ENCODE measurements around the gene TMEM132C.

Gene TMEM132C

DNA sequence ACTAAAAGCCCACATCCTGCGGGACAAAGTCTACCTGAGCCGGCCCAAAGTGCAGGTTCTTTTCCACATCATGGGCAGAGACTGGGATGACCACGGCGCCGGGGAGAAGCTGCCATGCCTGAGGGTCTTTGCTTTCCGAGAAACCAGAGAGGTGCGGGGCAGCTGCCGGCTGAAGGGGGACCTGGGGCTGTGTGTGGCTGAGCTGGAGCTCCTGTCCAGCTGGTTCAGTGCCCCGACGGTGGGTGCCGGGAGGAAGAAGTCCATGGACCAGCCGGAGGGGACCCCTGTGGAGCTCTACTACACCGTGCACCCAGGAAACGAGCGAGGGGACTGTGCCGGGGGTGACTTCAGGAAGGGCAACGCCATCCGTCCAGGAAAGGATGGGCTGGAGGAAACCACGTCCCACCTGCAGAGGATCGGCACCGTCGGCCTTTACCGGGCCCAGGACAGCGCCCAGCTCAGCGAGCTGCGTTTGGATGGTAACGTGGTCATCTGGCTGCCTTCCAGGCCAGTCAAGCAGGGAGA is 148.1 kb downstream of the TMEM132C start:
- DNase-seq (ENCODE audit: low read depth in 2 of 2) = no peak

DNA sequence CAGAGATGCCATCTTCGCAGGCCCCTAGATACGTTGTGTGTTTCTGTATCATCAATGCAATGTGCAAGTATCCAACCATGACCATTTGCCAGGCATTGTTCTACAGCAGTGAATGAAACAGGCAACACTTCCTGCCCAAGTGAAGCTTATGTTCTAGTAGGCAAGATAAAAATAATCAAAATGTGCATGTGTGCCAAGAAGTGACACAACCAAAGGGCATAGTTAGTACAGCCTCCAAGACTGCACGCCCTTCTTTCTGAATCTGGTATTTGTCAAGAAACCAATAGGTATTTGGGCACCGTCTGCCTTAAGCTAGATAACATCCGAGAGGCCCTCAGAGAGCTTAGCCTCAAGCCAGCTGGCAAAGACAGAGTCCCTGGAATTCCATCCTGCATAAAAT is 152.0 kb downstream of the TMEM132C start:
- DNase-seq (ENCODE audit: low read depth in 2 of 2) = no peak

DNA sequence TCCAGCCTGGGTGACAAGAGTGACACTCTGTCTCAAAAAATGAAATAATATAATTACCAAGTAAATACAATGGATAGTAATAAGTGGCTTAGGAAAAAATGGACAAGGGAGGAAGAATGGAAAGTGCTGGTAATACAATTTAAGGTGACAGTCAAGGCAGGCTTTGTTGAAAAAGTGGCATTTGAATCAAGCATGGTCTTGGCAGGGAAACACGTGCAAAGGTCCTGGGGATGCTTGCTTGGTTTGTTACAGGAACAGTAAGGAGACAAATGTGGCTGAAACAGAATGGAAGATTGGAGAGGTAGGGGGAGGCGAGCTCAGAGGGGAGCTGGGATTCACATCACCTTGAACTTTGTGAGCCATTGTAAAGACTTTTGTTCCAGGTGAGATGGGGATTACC is 153.2 kb downstream of the TMEM132C start:
- no peak for DNase-seq (ENCODE audit: low read depth in 2 of 2)

DNA sequence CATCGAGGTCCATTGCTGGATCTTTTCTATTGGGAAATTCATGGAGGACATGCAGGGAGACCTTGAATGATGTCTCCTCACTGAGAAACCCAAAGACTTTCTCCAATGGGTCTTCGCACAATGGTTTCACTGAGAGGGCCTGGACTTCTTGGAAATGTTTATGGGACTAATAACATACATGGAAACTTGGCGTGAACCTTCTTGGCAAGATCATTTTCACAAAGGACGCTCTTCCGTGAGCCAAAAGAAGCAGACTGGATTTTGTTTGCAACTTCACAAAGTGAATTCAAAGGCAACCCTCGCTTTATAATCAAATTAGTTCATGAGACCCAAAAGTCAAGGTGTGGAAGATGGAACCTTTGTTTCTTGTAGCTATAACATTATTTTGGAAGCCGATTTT is 154.4 kb downstream of the TMEM132C start:
- DNase-seq (ENCODE audit: low read depth in 2 of 2) = no peak

DNA sequence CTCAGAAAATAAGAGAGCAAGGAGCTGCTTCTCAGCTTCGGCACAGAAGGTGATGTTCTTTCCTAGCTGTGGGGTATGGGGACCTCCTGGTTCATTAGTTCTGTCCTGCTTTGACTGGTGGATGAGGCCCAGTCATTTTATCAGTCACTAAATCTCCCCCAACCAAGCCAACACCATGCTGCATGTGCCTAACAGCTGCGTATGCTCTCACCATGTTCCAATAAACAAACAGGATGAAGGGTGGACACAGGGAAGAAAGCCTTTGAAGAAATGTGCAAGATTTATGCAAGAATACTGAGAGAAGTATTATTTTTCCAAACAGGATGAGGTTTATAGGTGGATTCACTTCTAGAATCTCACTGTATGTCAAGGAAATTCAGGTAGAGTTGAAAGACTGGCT is 156.2 kb downstream of the TMEM132C start:
- no peak for DNase-seq (ENCODE audit: low read depth in 2 of 2)

DNA sequence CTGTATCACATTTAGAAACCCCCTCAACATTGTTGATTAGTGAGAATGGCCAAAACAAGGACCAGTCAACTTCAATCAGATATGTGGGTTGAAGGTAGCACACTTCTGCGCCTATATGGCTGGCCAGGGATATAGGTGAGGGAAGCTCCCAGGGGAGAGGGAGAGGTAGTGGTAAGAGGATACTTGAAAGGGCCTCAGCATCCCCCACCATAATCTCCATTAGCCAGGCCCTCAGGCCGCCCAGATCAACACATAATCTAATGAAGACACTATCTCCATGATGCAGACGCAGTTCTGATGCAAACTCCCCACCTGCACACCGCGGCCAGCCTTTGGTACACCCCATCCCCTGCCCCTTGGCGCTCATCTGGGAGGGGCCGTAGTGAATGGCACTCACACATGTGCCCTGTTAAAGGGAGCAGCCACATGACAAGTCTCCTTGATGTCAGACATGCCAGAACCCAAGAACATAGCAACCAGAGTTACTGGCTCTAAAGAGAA is 158.0 kb downstream of the TMEM132C start:
- DNase-seq (ENCODE audit: low read depth in 2 of 2) = no peak

DNA sequence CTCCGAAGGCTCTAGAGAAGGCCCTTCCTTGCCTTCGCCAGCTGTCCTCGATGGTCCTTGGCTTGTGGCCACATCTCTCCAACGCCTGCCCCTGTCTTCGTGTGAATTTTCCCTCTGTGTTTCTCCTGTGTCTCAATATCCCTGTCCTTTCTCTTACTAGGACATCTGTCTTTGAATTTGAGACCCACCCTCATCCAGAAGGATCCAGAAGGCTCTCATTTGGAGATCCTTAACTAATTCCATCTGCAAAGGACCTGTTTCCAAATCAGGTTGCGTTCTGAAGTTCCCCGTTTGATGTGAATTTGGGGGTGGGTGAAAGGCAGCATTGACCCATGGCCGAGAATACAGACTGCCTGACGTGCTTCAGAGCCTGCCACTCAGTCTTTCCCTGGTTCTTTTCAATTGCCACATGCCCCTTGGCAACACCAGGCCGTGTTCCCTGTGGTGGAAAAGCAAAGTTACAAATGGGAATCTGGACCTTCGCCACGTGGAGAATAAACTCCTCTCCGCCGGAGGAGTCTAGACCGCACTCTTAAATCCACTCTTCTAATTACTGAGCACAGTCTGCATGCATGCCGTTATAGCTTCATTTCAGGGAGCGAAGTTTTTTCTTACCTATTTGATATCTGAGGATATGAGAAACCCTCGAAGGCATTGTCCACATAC is 158.8 kb downstream of the TMEM132C start:
- no peak for DNase-seq (ENCODE audit: low read depth in 2 of 2)

DNA sequence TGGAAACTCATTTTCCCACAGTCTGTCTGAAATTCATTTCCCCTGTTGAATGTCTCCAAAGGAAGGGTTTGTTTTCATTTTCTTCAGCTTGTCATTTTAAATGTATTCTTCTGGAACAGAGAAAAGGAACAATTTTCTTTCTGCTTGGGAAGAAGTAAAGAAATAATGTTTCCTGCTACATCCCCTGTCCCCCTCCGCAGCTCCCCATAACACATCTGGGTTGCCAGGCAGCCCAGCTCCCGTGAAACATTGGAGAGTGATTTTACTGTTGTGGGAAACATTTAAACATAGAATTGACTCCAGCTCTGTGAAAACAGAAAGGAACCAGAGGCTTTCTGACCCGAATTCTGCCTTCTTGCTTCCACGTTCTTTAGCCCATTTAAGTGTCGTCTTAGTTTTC is 159.5 kb downstream of the TMEM132C start:
- DNase-seq (ENCODE audit: low read depth in 2 of 2) = no peak

DNA sequence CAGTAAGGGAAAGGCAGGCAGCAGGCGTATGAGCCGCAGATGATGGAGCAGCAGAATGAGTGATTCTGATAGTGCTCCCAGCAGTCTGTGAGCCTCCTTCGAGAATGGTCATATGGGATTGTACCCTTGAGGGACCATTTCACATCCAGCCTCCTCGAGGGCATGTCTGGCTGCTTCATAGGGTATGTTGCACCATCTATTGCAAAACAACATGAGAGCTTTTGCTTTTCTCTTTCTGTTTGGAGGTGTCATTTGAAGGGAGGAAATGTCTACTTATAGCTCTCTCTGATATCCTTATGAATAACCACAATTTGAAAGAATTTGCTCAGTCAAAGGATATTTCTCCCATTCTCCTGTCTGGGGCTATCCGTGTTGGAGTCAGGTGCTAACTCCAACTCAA is 172.8 kb downstream of the TMEM132C start:
- no peak for DNase-seq (ENCODE audit: low read depth in 2 of 2)

DNA sequence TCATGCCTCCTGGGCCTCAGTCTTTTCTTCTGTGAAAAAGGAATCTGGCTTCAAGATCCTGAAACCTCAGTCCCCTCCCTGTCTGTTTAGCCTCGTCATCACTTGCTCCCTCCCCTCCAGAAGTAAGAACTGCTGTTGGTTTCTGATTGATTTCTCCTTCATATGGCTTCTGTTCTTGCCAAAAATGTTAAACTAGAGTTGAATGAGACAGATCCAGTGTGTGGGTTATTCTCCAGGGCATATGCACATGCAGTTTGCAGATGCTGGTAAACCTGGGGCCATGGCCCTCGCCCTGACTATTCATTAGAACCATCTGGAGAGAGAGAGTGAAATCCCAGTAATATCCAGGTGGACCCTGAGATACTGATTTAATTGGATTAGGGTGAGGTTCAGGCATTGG is 175.1 kb downstream of the TMEM132C start:
- no peak for DNase-seq (ENCODE audit: low read depth in 2 of 2)

DNA sequence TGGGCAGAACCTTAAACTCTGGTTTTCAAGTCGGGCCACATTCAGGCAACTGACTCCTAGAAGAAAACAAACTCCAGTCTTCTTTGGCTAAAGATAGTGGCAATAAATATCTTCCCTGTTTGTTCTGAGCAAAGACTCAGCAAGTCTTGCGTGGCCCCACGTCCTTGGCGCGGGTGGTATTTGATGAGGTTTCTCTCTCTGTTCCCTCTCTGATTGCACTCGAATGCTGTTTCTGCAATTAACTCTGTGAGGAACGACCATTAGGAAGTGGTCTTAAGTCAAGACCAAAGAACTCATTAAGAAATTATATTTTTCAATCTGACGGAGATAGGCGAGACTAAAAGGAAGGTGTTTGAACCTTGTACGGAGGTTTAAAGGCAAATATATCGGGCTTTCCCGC is 177.6 kb downstream of the TMEM132C start:
- no peak for DNase-seq (ENCODE audit: low read depth in 2 of 2)

DNA sequence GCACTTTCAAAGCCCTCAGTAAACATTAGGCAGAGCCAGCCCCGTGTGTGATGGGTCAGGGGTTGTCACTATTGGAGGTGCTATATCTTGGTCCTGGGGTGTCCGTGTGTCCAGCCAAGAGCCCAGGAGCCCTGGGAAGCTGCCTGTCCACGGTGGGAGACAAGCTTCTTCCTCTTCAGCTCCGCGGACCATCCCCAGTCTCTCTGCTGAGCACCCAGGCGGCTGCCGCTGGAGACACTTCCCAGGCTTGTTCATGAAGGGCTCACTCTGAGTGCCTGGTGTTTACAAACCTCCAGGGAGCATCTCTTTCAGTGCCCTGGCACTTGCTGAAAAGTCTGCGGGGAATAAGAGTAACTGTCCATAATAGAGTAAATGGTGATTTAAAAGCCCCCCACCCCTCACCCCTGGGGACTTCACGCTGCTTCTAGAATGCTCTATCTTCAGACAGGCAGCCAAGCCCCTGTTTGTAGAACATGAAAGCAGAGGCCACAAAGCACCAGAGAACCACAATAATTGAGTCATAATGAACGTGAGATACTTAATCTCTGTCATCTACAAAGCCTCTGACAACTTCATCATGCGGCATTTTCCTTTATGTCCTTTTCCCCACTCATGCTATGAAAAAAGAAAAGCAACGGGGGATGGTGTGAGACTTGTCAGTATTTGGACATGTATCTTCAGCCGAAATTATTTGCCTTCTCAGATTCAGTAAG is 178.6 kb downstream of the TMEM132C start:
- DNase-seq (ENCODE audit: low read depth in 2 of 2) = no peak

DNA sequence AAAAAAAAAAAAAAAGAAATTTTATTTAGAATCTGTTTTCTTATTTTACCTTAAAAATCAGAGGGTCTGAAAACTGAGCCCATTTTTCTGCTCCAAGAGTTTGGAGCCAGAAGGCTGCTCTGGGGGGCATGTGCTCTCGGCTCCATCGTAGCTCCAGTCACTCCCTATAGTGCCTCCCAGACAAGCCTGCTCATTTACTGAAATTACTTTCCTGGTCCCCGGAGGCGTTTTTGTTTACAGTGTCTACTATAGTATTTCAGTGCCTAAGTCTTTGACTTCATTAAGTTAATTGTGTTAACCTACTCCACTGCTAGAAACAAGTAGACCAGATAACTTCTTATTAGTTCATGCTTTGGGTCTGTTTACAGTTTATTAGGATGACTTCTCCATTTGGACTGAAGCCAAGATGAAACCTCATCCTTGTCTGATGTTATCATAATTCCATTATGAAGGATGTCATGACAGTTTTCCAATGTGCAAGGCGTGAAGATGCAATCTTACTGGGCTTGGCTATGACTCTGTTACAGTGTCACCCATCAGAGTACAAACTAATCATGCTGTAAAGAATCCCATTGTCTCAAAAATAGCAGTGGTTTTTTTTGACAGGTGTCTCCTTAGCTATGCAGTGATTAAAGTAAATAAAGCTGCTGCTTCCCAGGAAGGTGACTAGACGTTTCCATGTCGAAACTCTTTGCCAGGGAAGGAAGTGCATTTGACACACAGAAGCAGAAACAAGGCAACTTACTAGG is 182.3 kb downstream of the TMEM132C start:
- DNase-seq (ENCODE audit: low read depth in 2 of 2) = no peak

DNA sequence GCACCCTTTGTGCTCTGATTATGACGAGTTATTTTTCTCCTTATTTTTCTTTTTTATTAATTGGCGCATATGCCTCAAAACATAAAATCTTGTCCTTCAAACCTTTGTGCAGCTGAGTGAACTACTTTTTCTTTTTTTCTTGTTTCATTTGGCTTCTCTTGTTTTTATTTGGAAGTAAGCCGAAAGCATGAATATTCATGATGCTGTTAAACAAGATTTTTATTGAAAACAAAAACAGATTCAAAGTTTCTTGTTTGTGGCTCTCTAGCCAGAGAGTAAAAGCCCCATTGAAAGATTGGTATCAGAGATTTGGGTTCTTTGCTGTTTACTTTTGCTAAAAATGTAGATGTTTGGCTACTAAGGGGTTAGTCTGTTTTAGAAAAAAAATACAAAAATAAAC is 183.8 kb downstream of the TMEM132C start:
- DNase-seq (ENCODE audit: low read depth in 2 of 2) = no peak

DNA sequence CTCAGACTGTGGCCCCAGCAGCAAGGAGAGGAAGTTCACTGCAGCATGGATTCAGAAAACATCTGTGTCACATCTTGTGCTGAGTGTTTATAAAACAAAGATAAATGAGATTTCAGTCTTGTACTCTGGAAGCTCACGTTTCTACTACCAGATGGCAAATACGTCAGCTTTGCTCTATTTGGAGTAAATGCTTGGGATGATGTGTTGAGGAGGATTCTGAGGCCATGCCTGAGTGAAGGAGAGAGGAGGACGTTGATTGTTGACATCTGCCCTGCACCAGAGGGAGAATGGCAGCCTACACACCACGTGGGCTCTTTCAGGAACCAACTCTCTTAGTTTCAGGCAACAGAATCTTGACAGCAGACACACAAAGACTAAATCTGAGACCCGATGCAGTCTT is 188.9 kb downstream of the TMEM132C start:
- no peak for DNase-seq (ENCODE audit: low read depth in 2 of 2)

DNA sequence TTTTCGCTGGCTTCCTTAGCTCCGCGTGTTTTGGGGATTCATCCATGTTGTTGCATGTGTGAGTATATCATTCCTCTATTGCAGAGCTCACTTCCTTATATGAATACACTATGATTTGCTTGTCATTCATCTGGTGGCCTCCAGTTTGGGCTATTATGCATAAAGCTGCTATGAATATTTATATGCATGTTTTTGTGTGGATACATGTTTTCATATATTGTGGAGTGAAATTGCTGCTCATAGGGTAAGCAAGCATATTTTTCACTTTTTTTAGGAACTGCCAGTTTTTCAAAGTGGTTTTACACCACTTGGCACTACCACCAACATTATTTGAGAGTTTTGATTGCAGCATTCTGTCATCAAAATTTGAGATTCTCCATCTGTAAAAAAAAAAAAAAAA is 190.0 kb downstream of the TMEM132C start:
- no peak for DNase-seq (ENCODE audit: low read depth in 2 of 2)

DNA sequence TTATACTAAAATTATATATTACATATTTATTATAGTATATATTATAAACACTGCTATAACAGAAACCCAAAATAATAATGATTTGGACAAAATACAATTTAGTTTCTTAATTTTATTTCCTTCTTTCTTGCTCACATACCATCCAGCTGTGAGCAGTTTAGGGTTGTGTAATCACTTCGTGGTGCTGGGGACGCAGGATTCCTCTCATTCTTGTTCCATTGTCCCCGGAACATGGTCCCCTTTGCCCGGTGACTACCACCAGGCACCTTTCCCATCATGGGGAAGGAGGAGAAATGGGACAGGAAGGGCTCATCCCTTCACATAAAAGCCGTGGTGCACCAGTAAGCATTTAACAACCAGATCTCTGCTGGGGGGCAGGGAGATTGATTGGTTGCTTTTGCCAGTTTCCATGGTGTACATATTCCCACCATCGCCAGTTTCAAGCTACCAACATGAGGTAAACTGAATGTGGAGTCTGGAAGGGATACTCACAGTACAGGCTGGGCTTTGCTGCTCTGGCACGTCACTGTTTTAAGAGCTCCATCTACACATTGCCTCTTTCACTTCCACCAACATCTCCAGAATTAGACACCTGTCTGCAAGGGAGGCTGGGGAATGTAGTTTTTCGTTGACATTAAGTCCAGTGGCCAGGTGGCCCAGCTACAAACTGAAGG is 191.5 kb downstream of the TMEM132C start:
- no peak for DNase-seq (ENCODE audit: low read depth in 2 of 2)

DNA sequence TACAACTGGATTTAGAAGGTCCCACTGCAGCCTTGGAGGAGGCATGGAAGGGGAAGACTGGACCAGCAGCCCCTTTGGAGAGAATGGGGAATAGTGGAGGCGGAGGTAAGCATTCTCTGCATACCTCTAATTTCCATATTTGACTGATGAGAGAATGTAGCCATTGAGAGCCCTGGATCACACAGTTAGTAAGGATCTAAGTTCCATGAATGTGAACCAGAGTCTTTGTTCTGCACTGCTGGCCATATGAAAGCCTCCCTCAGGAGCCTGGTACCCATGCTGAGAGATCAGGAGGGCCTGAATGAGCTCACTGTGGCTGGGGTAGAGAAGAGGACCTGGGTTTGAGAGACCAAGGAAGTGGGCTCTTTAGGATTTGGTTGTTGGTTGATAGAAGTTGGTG is 192.1 kb downstream of the TMEM132C start:
- DNase-seq (ENCODE audit: low read depth in 2 of 2) = no peak

DNA sequence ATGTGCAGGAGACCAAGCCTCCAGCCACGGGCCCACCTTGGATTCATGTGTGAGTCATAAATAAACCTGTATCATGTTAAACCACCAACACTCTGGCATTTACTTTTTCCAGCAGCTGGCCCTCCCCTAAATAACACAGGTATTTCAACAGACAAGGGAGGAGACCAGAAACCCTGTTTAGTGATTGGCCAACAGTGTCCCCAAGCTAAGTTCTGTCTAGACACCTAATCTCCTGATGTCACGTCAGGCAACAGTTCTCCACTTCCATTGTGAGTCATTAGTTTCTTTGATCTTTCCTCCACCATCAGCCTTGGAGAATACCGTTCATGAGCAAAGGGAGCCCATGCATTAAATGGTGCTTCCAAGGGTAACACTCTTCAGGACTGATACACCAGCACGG is 196.9 kb downstream of the TMEM132C start:
- no peak for DNase-seq (ENCODE audit: low read depth in 2 of 2)

DNA sequence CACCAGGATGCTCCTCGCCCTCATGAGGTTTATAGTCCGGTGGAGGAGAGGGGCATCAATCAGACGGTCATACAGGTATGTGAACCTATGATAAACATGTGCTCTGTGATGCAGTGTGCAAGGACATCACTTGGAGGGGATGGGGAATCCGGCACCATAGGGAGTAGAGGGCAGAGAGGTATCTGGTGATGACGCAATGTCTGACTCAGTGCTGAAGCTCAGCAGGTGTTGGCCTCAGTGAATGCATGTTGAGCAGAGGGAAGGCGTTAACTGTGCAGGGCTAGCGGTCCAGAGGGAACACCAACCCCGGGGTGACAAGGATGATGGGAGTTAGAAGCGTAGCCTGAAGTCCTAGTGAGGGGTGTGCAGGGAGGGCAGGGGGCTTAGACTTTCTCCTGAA is 200.9 kb downstream of the TMEM132C start:
- DNase-seq (ENCODE audit: low read depth in 2 of 2) = no peak

DNA sequence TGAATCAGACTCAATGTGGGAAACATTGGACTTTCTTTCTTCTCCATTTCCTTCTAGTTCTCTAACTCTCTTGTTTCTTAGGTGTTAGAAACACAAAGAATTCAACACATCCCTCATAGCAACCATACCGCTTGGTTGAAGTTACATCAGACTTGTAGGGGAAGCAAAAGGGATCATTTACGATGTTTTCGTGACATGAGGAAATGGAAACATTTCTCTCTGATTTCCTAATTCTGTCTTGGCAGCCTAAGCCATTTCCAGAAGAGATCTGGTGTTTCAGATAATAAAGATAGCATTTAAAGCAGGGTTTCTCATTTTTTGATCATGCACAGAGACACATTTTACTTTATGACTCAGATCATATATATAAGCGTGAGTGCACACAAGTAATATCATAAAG is 202.0 kb downstream of the TMEM132C start:
- DNase-seq (ENCODE audit: low read depth in 2 of 2) = no peak

DNA sequence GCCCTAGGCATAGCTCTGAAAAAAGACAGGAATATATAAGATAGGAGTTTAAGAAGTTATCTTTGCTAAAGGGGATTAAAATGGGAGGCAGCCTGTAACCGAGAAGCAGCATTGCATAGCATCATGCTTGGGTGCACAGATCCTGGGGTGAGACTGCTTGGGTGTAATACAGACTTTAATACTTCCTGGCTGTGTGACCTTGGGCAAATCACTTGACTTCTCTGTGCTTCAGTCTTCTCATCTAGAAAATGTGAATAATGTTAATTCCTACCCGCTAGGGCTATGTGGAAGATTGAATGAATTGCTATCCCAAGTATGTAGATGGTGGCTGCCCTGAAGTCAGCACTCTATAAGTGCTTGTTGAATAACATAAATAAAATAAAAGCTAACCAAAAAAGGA is 204.5 kb downstream of the TMEM132C start:
- no peak for DNase-seq (ENCODE audit: low read depth in 2 of 2)

Measured in stimulated activated CD4-positive, alpha-beta T cell treated with anti-CD3 and anti-CD28 coated beads, Interleukin-15, amount 100 ng/mL, for 48 hours (primary cell).